ENCODE results near the gene CTNNBL1. TPM values are rescaled to one million over a fixed set of nuclear protein-coding genes. Genes with fewer than 3 reads are reported as not detected.

CTNNBL1 gene
- total RNA-seq, 4 donors from 2014 or later = 24.2 to 34.9 (median 31.6) TPM

DNA sequence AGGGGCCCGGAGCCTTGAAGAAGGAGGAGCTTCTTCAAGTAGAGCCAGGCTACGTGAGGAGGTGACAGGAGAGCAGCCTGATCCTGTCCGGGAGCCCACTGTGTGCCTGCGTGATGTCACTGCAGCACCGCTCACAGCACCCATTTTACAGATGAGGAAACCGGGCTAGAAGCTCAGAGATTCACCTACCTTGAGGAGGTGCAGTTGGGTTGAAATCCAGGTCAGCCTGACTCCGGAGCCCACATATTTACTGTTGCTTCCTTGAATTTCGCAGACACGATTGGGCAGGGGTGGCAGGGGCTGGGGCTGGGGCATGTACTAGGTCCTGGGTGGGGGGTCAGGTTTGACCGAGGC, 221.6 kb downstream of the CTNNBL1 start:
- DNase-seq (ENCODE audit: low spot score) = no peak
- TF ChIP-seq, protein P1, sequence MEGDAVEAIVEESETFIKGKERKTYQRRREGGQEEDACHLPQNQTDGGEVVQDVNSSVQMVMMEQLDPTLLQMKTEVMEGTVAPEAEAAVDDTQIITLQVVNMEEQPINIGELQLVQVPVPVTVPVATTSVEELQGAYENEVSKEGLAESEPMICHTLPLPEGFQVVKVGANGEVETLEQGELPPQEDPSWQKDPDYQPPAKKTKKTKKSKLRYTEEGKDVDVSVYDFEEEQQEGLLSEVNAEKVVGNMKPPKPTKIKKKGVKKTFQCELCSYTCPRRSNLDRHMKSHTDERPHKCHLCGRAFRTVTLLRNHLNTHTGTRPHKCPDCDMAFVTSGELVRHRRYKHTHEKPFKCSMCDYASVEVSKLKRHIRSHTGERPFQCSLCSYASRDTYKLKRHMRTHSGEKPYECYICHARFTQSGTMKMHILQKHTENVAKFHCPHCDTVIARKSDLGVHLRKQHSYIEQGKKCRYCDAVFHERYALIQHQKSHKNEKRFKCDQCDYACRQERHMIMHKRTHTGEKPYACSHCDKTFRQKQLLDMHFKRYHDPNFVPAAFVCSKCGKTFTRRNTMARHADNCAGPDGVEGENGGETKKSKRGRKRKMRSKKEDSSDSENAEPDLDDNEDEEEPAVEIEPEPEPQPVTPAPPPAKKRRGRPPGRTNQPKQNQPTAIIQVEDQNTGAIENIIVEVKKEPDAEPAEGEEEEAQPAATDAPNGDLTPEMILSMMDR (IDR thresholded peaks at IDR 0.05) = no peak
- ATAC-seq (ENCODE audit: low FRiP score) = no peak

DNA sequence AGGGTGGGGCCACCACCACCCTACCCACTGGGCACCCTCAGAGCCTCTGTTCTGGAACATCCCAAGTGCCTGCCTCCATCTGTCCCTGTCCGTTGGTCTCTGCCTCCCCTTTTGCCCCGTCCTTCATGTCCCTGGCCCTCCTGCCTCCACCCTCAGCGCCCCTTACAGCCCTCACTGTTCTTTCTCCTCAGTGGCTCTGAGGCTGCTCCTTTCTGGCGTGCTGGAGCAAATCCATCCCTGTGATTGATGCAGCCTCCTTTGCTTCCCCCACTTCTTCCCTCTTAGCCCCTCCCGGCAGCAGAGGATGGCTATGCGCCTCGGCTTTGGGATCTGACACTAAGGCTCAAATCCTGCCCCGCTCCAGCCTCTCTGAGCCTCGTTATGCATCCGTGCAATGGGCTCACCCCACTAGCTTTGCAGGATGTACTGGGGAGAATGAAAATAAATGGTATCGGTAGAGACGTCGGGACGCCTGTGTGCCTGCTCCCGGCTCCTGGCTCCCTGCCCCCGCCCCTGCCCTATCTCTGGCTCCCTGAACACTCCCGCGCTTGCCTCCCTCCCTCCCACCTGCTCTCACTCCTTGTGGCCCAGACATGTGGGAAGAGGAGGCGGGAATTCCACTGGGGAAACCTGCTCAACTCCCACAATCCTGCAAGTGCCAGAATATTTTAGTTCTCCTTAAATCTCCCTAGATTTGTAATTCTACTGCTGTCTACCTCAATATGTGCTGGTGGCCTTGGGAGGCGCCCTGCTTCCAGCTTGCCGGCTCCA, 222.2 kb downstream of the CTNNBL1 start:
- DNase-seq (ENCODE audit: low spot score) (no peak), ATAC-seq (ENCODE audit: low FRiP score) (peak; percentile 12)
- TF ChIP-seq, protein P1 (IDR thresholded peaks at IDR 0.05) = no peak

DNA sequence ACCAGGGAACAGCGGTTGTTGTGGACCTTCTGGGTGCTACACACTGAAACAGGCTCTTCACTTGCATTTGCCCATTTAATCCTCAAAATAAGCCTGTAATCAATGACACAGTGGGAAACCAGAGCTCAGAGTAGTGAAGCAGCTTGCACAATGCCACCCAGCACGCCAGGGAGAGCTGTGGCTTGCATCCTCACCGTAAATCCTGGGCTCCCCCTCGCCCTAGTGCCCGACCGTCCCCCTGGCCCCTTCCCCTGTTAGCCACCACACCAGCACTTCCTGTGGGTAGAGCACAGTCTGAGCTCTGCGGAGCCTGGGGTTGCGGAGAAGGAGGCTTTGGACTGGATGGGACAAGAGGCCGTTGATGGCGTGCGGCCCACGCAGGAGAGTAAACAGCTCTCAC, 223.6 kb downstream of the CTNNBL1 start:
- TF ChIP-seq, protein P1 (IDR thresholded peaks at IDR 0.05) = no peak
- DNase-seq (ENCODE audit: low spot score) (no peak), ATAC-seq (ENCODE audit: low FRiP score) (no peak)

DNA sequence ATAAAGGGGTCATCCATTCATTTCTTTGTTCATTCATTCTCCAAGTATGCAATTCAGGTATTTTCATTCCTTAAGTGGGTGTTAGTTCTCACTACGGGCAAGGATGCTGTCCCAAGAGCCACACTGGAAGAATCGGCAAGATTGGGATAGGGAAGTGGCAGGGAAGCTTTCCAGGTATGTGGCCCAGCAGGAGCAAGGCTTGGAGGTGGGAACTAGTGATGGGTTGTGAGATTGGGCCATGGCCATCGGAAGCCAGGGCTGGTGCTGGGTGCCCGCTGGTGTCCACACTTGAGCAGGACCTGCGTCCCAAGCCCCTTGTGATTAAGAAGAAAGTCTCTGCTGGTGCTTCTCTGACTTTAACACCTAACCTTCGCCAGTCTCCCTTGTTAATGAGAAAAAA, 224.2 kb downstream of the CTNNBL1 start:
- ATAC-seq (ENCODE audit: low FRiP score) = no peak
- TF ChIP-seq, protein P1 (IDR thresholded peaks at IDR 0.05) = no peak
- no peak for DNase-seq (ENCODE audit: low spot score)

DNA sequence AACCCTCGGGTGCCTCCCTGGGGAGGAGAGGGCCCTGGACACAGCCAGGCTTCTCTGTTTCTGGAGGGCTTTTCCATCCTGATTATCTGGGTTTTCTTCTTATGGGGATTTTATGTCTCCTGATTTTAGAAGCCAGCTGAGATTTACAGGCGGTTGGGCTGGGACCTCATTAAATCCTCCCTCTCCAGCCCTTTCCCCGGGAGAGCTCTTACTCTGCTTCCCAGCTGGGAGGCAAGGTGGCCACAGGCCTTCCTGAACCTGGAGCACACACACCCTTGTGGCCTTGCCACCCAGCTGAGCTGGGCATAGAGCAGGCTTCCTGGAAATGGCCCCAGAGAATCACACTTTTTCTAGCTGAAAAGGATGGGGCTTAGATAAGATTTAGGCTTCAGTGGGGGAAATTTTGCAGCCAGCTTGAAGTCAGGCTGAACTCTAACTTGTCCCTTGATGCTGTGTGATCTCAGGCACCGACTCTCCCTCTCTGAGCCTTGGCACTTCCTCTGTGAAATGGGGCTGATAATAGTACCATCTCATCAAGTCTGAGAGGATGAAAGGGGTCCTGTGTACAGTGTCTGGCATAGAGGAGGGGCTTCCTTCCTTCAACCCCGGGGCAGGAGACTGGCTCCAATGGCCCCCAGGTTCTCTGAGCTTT, 225.7 kb downstream of the CTNNBL1 start:
- no peak for DNase-seq (ENCODE audit: low spot score)
- no peak for ATAC-seq (ENCODE audit: low FRiP score)
- TF ChIP-seq, protein P1 (IDR thresholded peaks at IDR 0.05) = no peak

DNA sequence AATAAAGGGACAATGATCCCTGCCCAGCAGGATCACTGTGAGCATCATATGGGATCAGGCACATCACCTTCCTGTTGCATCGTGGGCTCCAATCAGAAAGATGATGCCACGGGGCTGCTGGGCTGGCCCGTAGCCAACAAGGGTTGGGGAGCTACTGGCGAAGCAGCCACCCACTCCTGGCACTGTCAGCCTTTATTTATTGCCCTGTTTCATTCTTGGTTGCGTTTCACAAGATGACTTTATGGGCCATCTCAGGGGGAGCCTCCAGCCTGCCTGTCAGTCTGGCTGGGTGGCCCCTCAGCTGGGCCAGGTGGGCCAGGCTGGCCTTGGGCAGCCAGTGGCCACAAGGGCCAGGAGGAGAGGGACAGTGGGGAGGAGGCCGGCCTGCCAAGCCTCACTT, 226.4 kb downstream of the CTNNBL1 start:
- TF ChIP-seq, protein P1 (IDR thresholded peaks at IDR 0.05) = no peak
- DNase-seq (ENCODE audit: low spot score) = no peak
- no peak for ATAC-seq (ENCODE audit: low FRiP score)
